OCI-LY1 (cell line): ENCODE data around the gene MGA.

Experiments used
- CTCF ChIP-seq: fragments of 200-600 bp; sonication (generic), shearing (Covaris generic); IDR thresholded peaks from 2 replicates; pipeline ENCODE4 v1.5.1; 2017; ENCODE audit warnings: mild to moderate bottlenecking, antibody characterized with exemption, low read length, moderate library complexity, mixed read lengths
- EZH2 ChIP-seq: fragments of 200-600 bp; sonication (generic), shearing (Covaris generic); IDR thresholded peaks from 2 replicates; pipeline ENCODE4 v1.8.0; 2017; ENCODE audit warnings: borderline replicate concordance, mixed run types, mild to moderate bottlenecking, antibody characterized with exemption, low read length, moderate library complexity, mixed read lengths

GRCh38 chr15:41792000-41792637 lies 131.9 kb downstream of the MGA start:
- no peak for TF ChIP-seq CTCF
- TF ChIP-seq EZH2 = no peak
